GM12878 (cell line): ENCODE data around the gene MBD6. TPM values are rescaled to one million over a fixed set of nuclear protein-coding genes. Genes with fewer than 3 reads are reported as not detected.
A peak's percentile ranks its signal among the peaks of the same experiment; 100 is the strongest.

Source experiments
- ATAC-seq: fragments of 200-7000 bp; cut with Tn5 transposase; 3 replicates; pipeline ENCODE4 v1.9.1; 2020; ENCODE audit warnings: mild to moderate bottlenecking, moderate library complexity
- BruUV-seq: library from RNA; stranded (reverse); fragments of 400-500 nt; replicated peaks from 2 replicates; lab custom pipeline; 2021; lab: Mats Ljungman, UMichigan
- CTCF ChIA-PET: fragments of 300-600 bp; sonication (Branson Sonifier 250); formaldehyde crosslinking; extraction: SDS; loops from one replicate; lab custom pipeline; 2021; ENCODE audit warnings: inconsistent platforms; lab: Yijun Ruan, JAX
- POLR2A ChIA-PET: fragments of 350-600 bp; formaldehyde crosslinking; extraction: SDS; loops from one replicate; lab custom pipeline; 2021; ENCODE audit warnings: inconsistent platforms; lab: Charles Lee
- RAD21 ChIA-PET: fragments of 300-600 bp; sonication (Branson Sonifier 250); formaldehyde crosslinking; loops from one replicate; lab custom pipeline; 2023; ENCODE audit warnings: antibody characterized with exemption; ENCODE audit not compliant: unreplicated experiment; lab: Charles Lee
- SMC1A ChIA-PET: fragments of 300-600 bp; sonication (Branson Sonifier 250); formaldehyde crosslinking; loops from one replicate; lab custom pipeline; 2023; ENCODE audit not compliant: unreplicated experiment, uncharacterized antibody; lab: Charles Lee
- DNase-seq: peaks from one replicate; pipeline ENCODE4 v3.0.0-alpha.2; 2011; ENCODE audit warnings: low read depth, low spot score
- FAIRE-seq: peaks from 3 replicates; lab custom pipeline; 2011; peaks lifted over from hg19 to GRCh38; lab: Jason Lieb, UNC
- H2AFZ ChIP-seq: 2 replicates; pipeline ENCODE4 v1.6.0; 2011; ENCODE audit warnings: low read depth, low read length, control low read depth; ENCODE audit not compliant: control insufficient read depth
- H3K27ac ChIP-seq: 2 replicates; pipeline ENCODE4 v1.5.1; 2011; ENCODE audit warnings: control low read depth; ENCODE audit not compliant: control insufficient read depth, insufficient read depth
- H3K27me3 ChIP-seq, 2 experiments: replicated peaks in 1 of 2; 2 replicates each; pipeline versions ENCODE4 v1.6.0 to v1.6.1; 2011; ENCODE audit warnings: low read length in 1 of 2; ENCODE audit not compliant: control insufficient read depth in 2 of 2, insufficient read depth in 2 of 2
- H3K36me3 ChIP-seq, 2 experiments: 2 replicates each; pipeline ENCODE4 v1.5.1; 2011; ENCODE audit warnings: low read length in 1 of 2; ENCODE audit not compliant: control insufficient read depth in 2 of 2, insufficient read depth in 2 of 2
- H3K4me1 ChIP-seq: 2 replicates; pipeline ENCODE4 v1.6.1; 2011; ENCODE audit warnings: mild to moderate bottlenecking, low read length, moderate library complexity, mixed read lengths; ENCODE audit not compliant: control insufficient read depth, insufficient read depth
- H3K4me2 ChIP-seq: 2 replicates; pipeline ENCODE4 v1.6.0; 2011; ENCODE audit warnings: control low read depth; ENCODE audit not compliant: control insufficient read depth, insufficient read depth
- H3K4me3 ChIP-seq: fragments of 200-600 bp; sonication (generic); 2 replicates; pipeline ENCODE4 v1.5.1; 2016
- H3K79me2 ChIP-seq: 2 replicates; pipeline ENCODE4 v1.6.0; 2011; ENCODE audit warnings: low read length; ENCODE audit not compliant: control insufficient read depth, insufficient read depth
- H3K9ac ChIP-seq: 2 replicates; pipeline ENCODE4 v1.8.0; 2011; ENCODE audit warnings: low read length, control low read depth, mixed read lengths; ENCODE audit not compliant: control insufficient read depth, insufficient read depth
- H3K9me3 ChIP-seq: replicated peaks from 3 replicates; pipeline ENCODE4 v1.5.1; 2011; ENCODE audit warnings: mild to moderate bottlenecking, low read length; ENCODE audit not compliant: control insufficient read depth, insufficient read depth
- H4K20me1 ChIP-seq: 2 replicates; pipeline ENCODE4 v1.6.0; 2011; ENCODE audit not compliant: control insufficient read depth, insufficient read depth
- PAX5 ChIP-seq: IDR thresholded peaks from 2 replicates; pipeline ENCODE4 v1.6.1; 2011; ENCODE audit warnings: low read depth, low read length, borderline replicate concordance
- POLR2A ChIP-seq: IDR thresholded peaks from 2 replicates; pipeline ENCODE4 v1.6.1; 2011; ENCODE audit warnings: low read depth, mild to moderate bottlenecking, low read length
- WGBS: methylation state at CpG from one replicate; pipeline ENCODE4 v1.1.6; 2016; ENCODE audit warnings: low lambda C conversion rate; ENCODE audit not compliant: insufficient replicate concordance, insufficient coverage; ENCODE audit errors: missing lambda C conversion rate; 5-methylcytosine and 5-hydroxymethylcytosine counted together
- in situ Hi-C: fragments of 300-500 bp; cut with MboI; formaldehyde crosslinking; loops from 9 replicates; pipeline ENCODE4 v1.14.3; 2018; ENCODE audit warnings: mixed read lengths
- intact Hi-C: fragments of 100-400 bp; cut with micrococcal nuclease; formaldehyde crosslinking; loops from one replicate; pipeline ENCODE4 v1.14.2; 2022; ENCODE audit not compliant: unreplicated experiment
- polyA plus RNA-seq, 11 experiments: library from polyadenylated mRNA; depleted of rRNA in 4 of 11; unstranded in 6 of 11; stranded (reverse) in 5 of 11; fragments of >200 nt; fragmentation: Nextera tagmentation in 4 of 11; fragmentation: Illumina TruSeq in 1 of 11; extraction: Ambion mirVana in 4 of 11; extraction: Trizol in 1 of 11; gene quantifications; 1 replicate in 1 of 11; 2 replicates in 10 of 11; pipeline versions ENCODE4 v1.2.1 to v1.2.3, GENCODE V29; 2011 to 2016; ENCODE audit warnings: inconsistent platforms in 2 of 11, missing spikeins in 2 of 11, low read depth in 1 of 11
- total RNA-seq, 4 experiments: library from RNA; depleted of rRNA in 3 of 4; stranded (reverse); fragments of >200 nt in 3 of 4; fragmentation: Illumina TruSeq in 1 of 4; extraction: Trizol in 1 of 4; gene quantifications; 2 replicates each; pipeline versions ENCODE4 v1.2.1 to v1.2.3, GENCODE V29; 2013 to 2021
- TF ChIP-seq, protein P1 (sequence below): fragments of 450-650 bp; IDR thresholded peaks from 2 replicates; pipeline ENCODE4 v1.6.1; 2016; ENCODE audit warnings: mild to moderate bottlenecking

The MBD6 gene
- total and polyA plus RNA-seq, 10 of the 15 experiments (the other 5 are each of a cell fraction or from before 2014, with no cell fraction given): 1.5 to 52.7 (median 6.8) TPM

DNA sequence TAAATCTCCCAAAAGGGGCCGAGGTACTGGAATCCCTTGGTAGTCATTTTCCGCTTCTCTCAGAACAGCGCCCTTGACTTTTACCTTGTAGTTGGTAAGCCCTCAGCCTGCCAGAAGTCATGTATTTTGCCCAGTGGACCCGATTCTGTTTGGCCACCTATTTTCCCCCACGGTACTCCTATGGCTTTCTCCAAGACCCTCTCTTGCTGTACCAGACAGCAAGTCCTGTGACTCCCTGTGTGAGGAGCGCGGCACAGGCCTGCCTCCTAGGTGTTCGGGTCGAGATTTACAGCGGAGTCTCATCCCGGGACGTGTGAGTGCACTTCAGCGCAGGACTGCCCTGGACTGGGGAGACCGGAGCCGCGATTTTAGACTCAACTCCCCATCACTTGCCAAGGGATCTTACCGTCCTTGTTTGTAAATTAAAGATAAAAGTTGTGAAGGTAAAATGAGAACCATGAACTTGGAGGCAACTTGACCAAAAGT lies 1.1 kb upstream of the MBD6 start:
- H3K36me3 ChIP-seq: peaks cover 17% of the 10 kb centered on the region in 2 experiments; a peak in 3 of 4 replicates
- WGBS: 66% methylated on average over 17 of the region's 17 CpGs
- POLR2A ChIA-PET: interaction anchor here (1.0 to 1.6 kb wide), 4 partner anchors 33 to 292 kb away, joined by 3 to 10 read pairs (median 4); partner anchors contain the start of gene SHMT2
- in situ Hi-C loops: no loop called here
- FAIRE-seq: no peak
- H3K4me3 ChIP-seq: peak overlapping the region; percentile 80; the same call in 1 of the 2 replicates
- intact Hi-C loops: loop anchor here (2.0 to 5.0 kb wide), 3 partner anchors 25 to 59 kb away; partner anchors contain the start of genes ARHGAP9 and DCTN2
- TF ChIP-seq POLR2A (no peak), PAX5 (no peak)
- TF ChIP-seq, protein P1, sequence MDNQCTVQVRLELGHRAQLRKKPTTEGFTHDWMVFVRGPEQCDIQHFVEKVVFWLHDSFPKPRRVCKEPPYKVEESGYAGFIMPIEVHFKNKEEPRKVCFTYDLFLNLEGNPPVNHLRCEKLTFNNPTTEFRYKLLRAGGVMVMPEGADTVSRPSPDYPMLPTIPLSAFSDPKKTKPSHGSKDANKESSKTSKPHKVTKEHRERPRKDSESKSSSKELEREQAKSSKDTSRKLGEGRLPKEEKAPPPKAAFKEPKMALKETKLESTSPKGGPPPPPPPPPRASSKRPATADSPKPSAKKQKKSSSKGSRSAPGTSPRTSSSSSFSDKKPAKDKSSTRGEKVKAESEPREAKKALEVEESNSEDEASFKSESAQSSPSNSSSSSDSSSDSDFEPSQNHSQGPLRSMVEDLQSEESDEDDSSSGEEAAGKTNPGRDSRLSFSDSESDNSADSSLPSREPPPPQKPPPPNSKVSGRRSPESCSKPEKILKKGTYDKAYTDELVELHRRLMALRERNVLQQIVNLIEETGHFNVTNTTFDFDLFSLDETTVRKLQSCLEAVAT: peak; percentile 42; the same call in 1 of the 2 replicates
- TF ChIP-seq, all 136 proteins: peak for 1
- peak overlapping the region; percentile 99 for H3K27ac ChIP-seq
- SMC1A ChIA-PET: interaction anchor here (1.2 kb wide), 1 partner anchor 66 kb away, joined by 3 read pairs; no protein-coding TSS in a partner anchor
- H4K20me1 ChIP-seq: peaks cover 4% of the 10 kb centered on the region; the same call in 1 of the 2 replicates
- peak overlapping the region; percentile 91 for H3K9ac ChIP-seq
- peaks cover 50% of the 10 kb centered on the region for H3K79me2 ChIP-seq
- H3K27me3 ChIP-seq: no peaks in the 10 kb centered on the region
- CTCF ChIA-PET: interaction anchor here (1.3 kb wide), 1 partner anchor 63 kb away, joined by 5 read pairs; no protein-coding TSS in a partner anchor
- no TSS peak for BruUV-seq
- ATAC-seq (no peak), DNase-seq (no peak)
- no peaks in the 10 kb centered on the region for H3K9me3 ChIP-seq
- peak overlapping the region; percentile 86 for H2AFZ ChIP-seq
- peak overlapping the region; percentile 92 for H3K4me2 ChIP-seq
- RAD21 ChIA-PET: interaction anchor here (0.7 to 2.4 kb wide), 3 partner anchors 45 to 91 kb away, joined by 3 to 9 read pairs (median 5); partner anchors contain the start of gene INHBE
- peaks cover 29% of the 10 kb centered on the region for H3K4me1 ChIP-seq
